Liver (tissue), 9 donors: ENCODE data around the gene FLAD1. TPM values are rescaled to one million over a fixed set of nuclear protein-coding genes. Genes with fewer than 3 reads are reported as not detected.

ENCODE experiments used
- DNase-seq: peaks from one replicate; pipeline ENCODE4 v3.0.0-alpha.2; 2017; ENCODE audit warnings: low spot score
- H3K27ac ChIP-seq, 2 donors: one replicate each; pipeline ENCODE4 v1.7.0; 2013; ENCODE audit warnings: inconsistent platforms in 2 of 2, low read length in 2 of 2, control low read depth in 1 of 2, low read depth in 1 of 2, mild to moderate bottlenecking in 1 of 2
- H3K27me3 ChIP-seq, 4 donors: one replicate each; pipeline versions ENCODE4 v1.6.1 to v1.7.0; 2013; ENCODE audit warnings: low read length in 3 of 4, inconsistent platforms in 1 of 4, mild to moderate bottlenecking in 1 of 4, moderate library complexity in 1 of 4; ENCODE audit not compliant: control insufficient read depth in 4 of 4, insufficient read depth in 4 of 4
- H3K36me3 ChIP-seq, 4 donors: one replicate each; pipeline versions ENCODE4 v1.6.1 to v1.7.0; 2013; ENCODE audit warnings: low read length in 3 of 4, mild to moderate bottlenecking in 3 of 4, low read depth in 1 of 4, moderate library complexity in 1 of 4; ENCODE audit not compliant: control insufficient read depth in 4 of 4, insufficient read depth in 3 of 4
- H3K4me1 ChIP-seq, 4 donors: one replicate each; pipeline versions ENCODE4 v1.6.1 to v1.7.0; 2013; ENCODE audit warnings: low read length in 3 of 4, mild to moderate bottlenecking in 3 of 4, moderate library complexity in 1 of 4; ENCODE audit not compliant: control insufficient read depth in 4 of 4, insufficient read depth in 4 of 4
- H3K4me3 ChIP-seq, 3 donors: one replicate each; pipeline versions ENCODE4 v1.6.1 to v1.7.0; 2013; ENCODE audit warnings: low read length in 3 of 3, control low read depth in 1 of 3, low read depth in 1 of 3, mild to moderate bottlenecking in 1 of 3
- H3K9ac ChIP-seq, 2 donors: one replicate each; pipeline ENCODE4 v1.7.0; 2013; ENCODE audit warnings: low read length in 2 of 2, mild to moderate bottlenecking in 2 of 2, moderate library complexity in 2 of 2, control low read depth in 1 of 2, low read depth in 1 of 2
- H3K9me3 ChIP-seq, 4 donors: one replicate each; pipeline versions ENCODE4 v1.6.1 to v1.7.0; 2013; ENCODE audit warnings: low read length in 3 of 4; ENCODE audit not compliant: control insufficient read depth in 4 of 4
- EGR1 ChIP-seq, 2 donors: IDR thresholded peaks; 2 replicates each; pipeline ENCODE4 v1.6.1; 2016 to 2018; ENCODE audit warnings: antibody characterized with exemption in 2 of 2, low read depth in 2 of 2
- FOXA1 ChIP-seq: IDR thresholded peaks from 2 replicates; pipeline ENCODE4 v1.6.1; 2016; ENCODE audit warnings: antibody characterized with exemption
- FOXA2 ChIP-seq: IDR thresholded peaks from 2 replicates; pipeline ENCODE4 v1.6.1; 2016; ENCODE audit warnings: antibody characterized with exemption
- GABPA ChIP-seq, 2 donors: IDR thresholded peaks in 1 of 2; conservative IDR thresholded peaks in 1 of 2; 2 replicates each; pipeline ENCODE4 v1.6.1; 2016; ENCODE audit warnings: antibody characterized with exemption in 2 of 2, mild to moderate bottlenecking in 1 of 2, moderate library complexity in 1 of 2
- HNF4A ChIP-seq, 2 donors: conservative IDR thresholded peaks; 2 replicates each; pipeline ENCODE4 v1.6.1; 2016; ENCODE audit warnings: antibody characterized with exemption in 2 of 2, mild to moderate bottlenecking in 2 of 2
- HNF4G ChIP-seq: IDR thresholded peaks from 2 replicates; pipeline ENCODE4 v1.6.1; 2016; ENCODE audit warnings: antibody characterized with exemption
- JUND ChIP-seq, 2 donors: IDR thresholded peaks; 2 replicates each; pipeline ENCODE4 v1.6.1; 2016; ENCODE audit warnings: antibody characterized with exemption in 2 of 2
- NR2F2 ChIP-seq: IDR thresholded peaks from 2 replicates; pipeline ENCODE4 v1.6.1; 2016; ENCODE audit warnings: antibody characterized with exemption
- RAD21 ChIP-seq, 2 donors: IDR thresholded peaks; 2 replicates each; pipeline ENCODE4 v1.6.1; 2016; ENCODE audit warnings: antibody characterized with exemption in 2 of 2, mild to moderate bottlenecking in 2 of 2
- RXRA ChIP-seq, 2 donors: IDR thresholded peaks; 2 replicates each; pipeline ENCODE4 v1.6.1; 2017 to 2018; ENCODE audit warnings: antibody characterized with exemption in 2 of 2, mild to moderate bottlenecking in 1 of 2
- SP1 ChIP-seq: IDR thresholded peaks from 2 replicates; pipeline ENCODE4 v1.6.1; 2018; ENCODE audit warnings: antibody characterized with exemption, mild to moderate bottlenecking
- TAF1 ChIP-seq: conservative IDR thresholded peaks from 2 replicates; pipeline ENCODE4 v1.6.1; 2016; ENCODE audit warnings: antibody characterized with exemption, mild to moderate bottlenecking
- YY1 ChIP-seq: IDR thresholded peaks from 2 replicates; pipeline ENCODE4 v1.6.1; 2016; ENCODE audit warnings: antibody characterized with exemption, mild to moderate bottlenecking
- WGBS: extraction: QIAGEN DNeasy Blood & Tissue Kit; methylation state at CpG from one replicate; pipeline ENCODE4 v1.1.7; 2013; 5-methylcytosine and 5-hydroxymethylcytosine counted together
- polyA plus RNA-seq, 2 donors: library from polyadenylated mRNA; stranded (reverse) in 1 of 2; unstranded in 1 of 2; fragments of 200-250 nt in 1 of 2; fragments of >200 nt in 1 of 2; fragmentation: Nextera tagmentation in 1 of 2; extraction: Ambion mirVana in 1 of 2; gene quantifications; one replicate each; pipeline versions ENCODE4 v1.2.1 to v1.2.3, GENCODE V29; 2013 to 2015
- total RNA-seq, 2 donors: library from RNA; depleted of rRNA; stranded (reverse); fragments of >200 nt; gene quantifications; one replicate each; pipeline ENCODE4 v1.2.3, GENCODE V29; 2014
- TF ChIP-seq, protein P1 (sequence below): fragments of 150-350 bp; IDR thresholded peaks from 2 replicates; pipeline ENCODE4 v1.5.1; 2017; ENCODE audit warnings: improper control_type of control experiment, low read depth, low read length; ENCODE audit not compliant: missing input control
- TF ChIP-seq, protein P2 (sequence below): IDR thresholded peaks from 2 replicates; pipeline ENCODE4 v1.6.1; 2016; ENCODE audit warnings: antibody characterized with exemption, mild to moderate bottlenecking
- TF ChIP-seq, protein P3 (sequence below): IDR thresholded peaks from 2 replicates; pipeline ENCODE4 v1.6.1; 2016; ENCODE audit warnings: antibody characterized with exemption
- TF ChIP-seq, protein P4 (sequence below): IDR thresholded peaks from 2 replicates; pipeline ENCODE4 v1.6.1; 2016; ENCODE audit warnings: antibody characterized with exemption
- TF ChIP-seq, protein P5 (sequence below): IDR thresholded peaks from 2 replicates; pipeline ENCODE4 v1.6.1; 2016; ENCODE audit warnings: antibody characterized with exemption
- donor health status: healthy.
- donor health status: healthy.
- donor health status: healthy.
- donor health status: healthy.
- donor health status: healthy.

FLAD1 gene
- total and polyA plus RNA-seq, 4 donors = 10.4 to 31.6 (median 22.5) TPM

DNA sequence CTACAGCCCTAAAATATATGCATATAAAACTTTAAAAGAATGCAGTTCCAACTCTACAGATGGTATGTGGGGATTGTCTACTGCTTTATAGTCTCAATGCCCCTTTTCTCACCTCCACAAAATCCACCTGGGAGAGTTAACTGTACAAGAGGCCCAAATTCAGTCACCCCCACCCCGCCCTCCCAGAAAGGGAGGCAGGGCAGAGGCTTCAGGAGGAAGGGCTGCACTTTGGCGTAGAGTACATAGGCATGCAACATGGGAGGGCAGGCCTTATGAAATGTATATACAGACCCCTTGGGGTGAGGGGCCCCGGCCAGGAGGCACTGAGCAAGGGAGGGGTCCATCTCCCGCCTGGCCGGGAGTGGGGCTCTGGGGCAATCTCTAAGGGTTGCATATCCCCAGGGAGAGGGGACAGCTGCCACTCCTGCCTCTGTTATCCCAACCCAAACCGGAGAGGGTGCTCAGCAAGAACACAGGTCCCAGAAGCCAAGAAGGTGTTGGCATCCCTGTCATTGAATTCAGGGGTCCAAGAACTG, 20.3 kb upstream of the FLAD1 start:
- Histone ChIP-seq H3K4me1 (peaks cover 0 to 41% (median 24%) of the 10 kb centered on the region in 4 donors), H3K4me3 (no peak overlapping the region), H3K36me3 (peaks cover 8 to 53% (median 32%) of the 10 kb centered on the region in 4 donors), H3K9me3 (no peaks in the 10 kb centered on the region), H3K9ac (no peak overlapping the region), H3K27ac (peak overlapping the region in 1 of 2 donors; percentile 97), H3K27me3 (no peaks in the 10 kb centered on the region)
- TF ChIP-seq FOXA1 (no peak), GABPA (IDR thresholded peaks at IDR 0.05 in 1 of 2, conservative IDR thresholded peaks at IDR 0.05 in 1 of 2) (no peak), SP1 (no peak)
- TF ChIP-seq, protein P1, sequence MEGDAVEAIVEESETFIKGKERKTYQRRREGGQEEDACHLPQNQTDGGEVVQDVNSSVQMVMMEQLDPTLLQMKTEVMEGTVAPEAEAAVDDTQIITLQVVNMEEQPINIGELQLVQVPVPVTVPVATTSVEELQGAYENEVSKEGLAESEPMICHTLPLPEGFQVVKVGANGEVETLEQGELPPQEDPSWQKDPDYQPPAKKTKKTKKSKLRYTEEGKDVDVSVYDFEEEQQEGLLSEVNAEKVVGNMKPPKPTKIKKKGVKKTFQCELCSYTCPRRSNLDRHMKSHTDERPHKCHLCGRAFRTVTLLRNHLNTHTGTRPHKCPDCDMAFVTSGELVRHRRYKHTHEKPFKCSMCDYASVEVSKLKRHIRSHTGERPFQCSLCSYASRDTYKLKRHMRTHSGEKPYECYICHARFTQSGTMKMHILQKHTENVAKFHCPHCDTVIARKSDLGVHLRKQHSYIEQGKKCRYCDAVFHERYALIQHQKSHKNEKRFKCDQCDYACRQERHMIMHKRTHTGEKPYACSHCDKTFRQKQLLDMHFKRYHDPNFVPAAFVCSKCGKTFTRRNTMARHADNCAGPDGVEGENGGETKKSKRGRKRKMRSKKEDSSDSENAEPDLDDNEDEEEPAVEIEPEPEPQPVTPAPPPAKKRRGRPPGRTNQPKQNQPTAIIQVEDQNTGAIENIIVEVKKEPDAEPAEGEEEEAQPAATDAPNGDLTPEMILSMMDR = no peak
- 80% methylated on average over 6 of the region's 6 CpGs for WGBS
- no peak for DNase-seq

DNA sequence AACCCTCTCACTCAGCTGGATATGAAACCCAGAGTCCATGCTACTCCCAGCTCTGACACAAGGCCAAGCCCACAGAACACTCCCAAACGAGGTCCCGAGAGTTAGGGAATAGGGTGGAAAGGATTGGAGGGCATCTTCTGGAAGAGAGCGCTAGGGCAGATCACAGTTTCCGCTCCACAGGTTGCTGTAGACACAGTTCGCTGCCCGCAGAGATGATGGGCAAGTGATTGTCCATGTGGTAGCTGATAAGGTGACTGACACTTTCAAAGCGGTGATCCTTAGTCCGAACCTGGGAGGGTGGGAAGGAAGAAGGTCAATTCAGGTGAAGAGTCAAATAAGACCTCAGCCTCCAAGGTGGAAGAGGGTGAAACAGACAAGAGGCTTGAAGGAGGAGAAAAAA, 19.5 kb upstream of the FLAD1 start:
- no peaks in the 10 kb centered on the region for H3K9me3 ChIP-seq
- H3K27ac ChIP-seq = no peak overlapping the region
- TF ChIP-seq, protein P2, sequence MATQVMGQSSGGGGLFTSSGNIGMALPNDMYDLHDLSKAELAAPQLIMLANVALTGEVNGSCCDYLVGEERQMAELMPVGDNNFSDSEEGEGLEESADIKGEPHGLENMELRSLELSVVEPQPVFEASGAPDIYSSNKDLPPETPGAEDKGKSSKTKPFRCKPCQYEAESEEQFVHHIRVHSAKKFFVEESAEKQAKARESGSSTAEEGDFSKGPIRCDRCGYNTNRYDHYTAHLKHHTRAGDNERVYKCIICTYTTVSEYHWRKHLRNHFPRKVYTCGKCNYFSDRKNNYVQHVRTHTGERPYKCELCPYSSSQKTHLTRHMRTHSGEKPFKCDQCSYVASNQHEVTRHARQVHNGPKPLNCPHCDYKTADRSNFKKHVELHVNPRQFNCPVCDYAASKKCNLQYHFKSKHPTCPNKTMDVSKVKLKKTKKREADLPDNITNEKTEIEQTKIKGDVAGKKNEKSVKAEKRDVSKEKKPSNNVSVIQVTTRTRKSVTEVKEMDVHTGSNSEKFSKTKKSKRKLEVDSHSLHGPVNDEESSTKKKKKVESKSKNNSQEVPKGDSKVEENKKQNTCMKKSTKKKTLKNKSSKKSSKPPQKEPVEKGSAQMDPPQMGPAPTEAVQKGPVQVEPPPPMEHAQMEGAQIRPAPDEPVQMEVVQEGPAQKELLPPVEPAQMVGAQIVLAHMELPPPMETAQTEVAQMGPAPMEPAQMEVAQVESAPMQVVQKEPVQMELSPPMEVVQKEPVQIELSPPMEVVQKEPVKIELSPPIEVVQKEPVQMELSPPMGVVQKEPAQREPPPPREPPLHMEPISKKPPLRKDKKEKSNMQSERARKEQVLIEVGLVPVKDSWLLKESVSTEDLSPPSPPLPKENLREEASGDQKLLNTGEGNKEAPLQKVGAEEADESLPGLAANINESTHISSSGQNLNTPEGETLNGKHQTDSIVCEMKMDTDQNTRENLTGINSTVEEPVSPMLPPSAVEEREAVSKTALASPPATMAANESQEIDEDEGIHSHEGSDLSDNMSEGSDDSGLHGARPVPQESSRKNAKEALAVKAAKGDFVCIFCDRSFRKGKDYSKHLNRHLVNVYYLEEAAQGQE = no peak
- TF ChIP-seq EGR1 (IDR thresholded peaks at IDR 0.05; ENCODE audit: low read depth in 2 of 2) = no peak
- no peak for TF ChIP-seq SP1
- TF ChIP-seq RAD21 (IDR thresholded peaks at IDR 0.05) = no peak
- no peak for TF ChIP-seq YY1
- TF ChIP-seq GABPA (IDR thresholded peaks at IDR 0.05 in 1 of 2, conservative IDR thresholded peaks at IDR 0.05 in 1 of 2) = no peak
- TF ChIP-seq, protein P3, sequence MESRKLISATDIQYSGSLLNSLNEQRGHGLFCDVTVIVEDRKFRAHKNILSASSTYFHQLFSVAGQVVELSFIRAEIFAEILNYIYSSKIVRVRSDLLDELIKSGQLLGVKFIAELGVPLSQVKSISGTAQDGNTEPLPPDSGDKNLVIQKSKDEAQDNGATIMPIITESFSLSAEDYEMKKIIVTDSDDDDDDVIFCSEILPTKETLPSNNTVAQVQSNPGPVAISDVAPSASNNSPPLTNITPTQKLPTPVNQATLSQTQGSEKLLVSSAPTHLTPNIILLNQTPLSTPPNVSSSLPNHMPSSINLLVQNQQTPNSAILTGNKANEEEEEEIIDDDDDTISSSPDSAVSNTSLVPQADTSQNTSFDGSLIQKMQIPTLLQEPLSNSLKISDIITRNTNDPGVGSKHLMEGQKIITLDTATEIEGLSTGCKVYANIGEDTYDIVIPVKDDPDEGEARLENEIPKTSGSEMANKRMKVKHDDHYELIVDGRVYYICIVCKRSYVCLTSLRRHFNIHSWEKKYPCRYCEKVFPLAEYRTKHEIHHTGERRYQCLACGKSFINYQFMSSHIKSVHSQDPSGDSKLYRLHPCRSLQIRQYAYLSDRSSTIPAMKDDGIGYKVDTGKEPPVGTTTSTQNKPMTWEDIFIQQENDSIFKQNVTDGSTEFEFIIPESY = no peak
- no peak for TF ChIP-seq HNF4A (conservative IDR thresholded peaks at IDR 0.05)
- TF ChIP-seq TAF1 = no peak
- no peak for TF ChIP-seq RXRA (IDR thresholded peaks at IDR 0.05)
- TF ChIP-seq, protein P4, sequence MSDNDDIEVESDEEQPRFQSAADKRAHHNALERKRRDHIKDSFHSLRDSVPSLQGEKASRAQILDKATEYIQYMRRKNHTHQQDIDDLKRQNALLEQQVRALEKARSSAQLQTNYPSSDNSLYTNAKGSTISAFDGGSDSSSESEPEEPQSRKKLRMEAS = no peak
- no peak for TF ChIP-seq JUND (IDR thresholded peaks at IDR 0.05)
- no peak for TF ChIP-seq NR2F2
- no peak for TF ChIP-seq FOXA1
- TF ChIP-seq FOXA2 = no peak
- TF ChIP-seq, protein P1 = no peak
- TF ChIP-seq, protein P5, sequence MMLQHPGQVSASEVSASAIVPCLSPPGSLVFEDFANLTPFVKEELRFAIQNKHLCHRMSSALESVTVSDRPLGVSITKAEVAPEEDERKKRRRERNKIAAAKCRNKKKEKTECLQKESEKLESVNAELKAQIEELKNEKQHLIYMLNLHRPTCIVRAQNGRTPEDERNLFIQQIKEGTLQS = no peak
- no peak for TF ChIP-seq HNF4G
- 88% methylated on average over 8 of the region's 8 CpGs for WGBS
- no peak for DNase-seq
- H3K27me3 ChIP-seq = no peaks in the 10 kb centered on the region
- H3K36me3 ChIP-seq = peaks cover 10 to 57% (median 34%) of the 10 kb centered on the region in 4 donors
- H3K4me3 ChIP-seq = no peak overlapping the region
- no peak overlapping the region for H3K9ac ChIP-seq
- peaks cover 0 to 41% (median 24%) of the 10 kb centered on the region in 4 donors for H3K4me1 ChIP-seq
